Measurements from ENCODE around the gene PLEKHA8.

PLEKHA8 gene

DNA sequence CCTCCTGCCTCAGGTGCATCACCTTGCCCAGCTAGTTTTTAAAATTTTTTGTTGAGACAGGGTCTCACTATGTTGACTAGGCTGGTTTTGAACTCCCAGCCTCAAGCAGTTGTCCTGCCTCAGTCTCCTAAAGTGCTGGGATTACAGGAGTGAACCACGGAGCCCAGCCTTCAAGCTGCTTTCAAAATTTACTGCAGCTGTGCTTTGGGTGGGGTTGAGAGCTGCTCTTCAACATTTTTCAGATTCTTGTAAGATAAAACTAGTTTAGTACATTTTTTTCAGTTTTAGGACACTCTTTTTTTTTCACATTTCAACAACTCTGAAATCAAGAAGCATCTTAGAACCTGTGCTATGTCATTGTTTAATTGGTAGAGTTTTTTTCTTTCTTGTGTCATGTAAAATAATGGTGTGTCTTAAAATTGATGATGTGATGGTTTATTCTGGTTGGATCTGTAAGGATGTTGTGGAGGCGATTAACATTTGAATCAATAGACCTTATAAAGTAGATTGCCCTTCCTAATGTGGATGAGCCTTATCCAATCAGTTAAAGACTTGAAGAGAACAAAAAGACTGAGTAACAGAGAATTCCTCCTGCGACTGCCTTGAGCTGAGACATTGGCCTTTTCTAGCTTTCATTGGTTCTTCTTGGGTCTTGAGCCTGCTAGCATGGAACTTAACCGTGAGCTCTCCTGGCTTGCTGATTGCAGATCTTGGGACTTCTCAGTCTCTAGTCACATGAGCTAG lies 13.5 kb downstream of the PLEKHA8 start:
- Histone ChIP-seq H3K4me3 (ENCODE audit: low read depth, low read length) (no peak overlapping the region), H2AK5ac (ENCODE audit: low read length) (no peak overlapping the region), H3K79me2 (ENCODE audit: control insufficient read depth, insufficient read depth, low read length, poor library complexity) (no peaks in the 10 kb centered on the region), H3K9me3 (ENCODE audit: insufficient read depth, low read depth, low read length) (no peaks in the 10 kb centered on the region), H2BK120ac (ENCODE audit: insufficient read depth, low read length, poor library complexity) (no peak overlapping the region), H3K4ac (ENCODE audit: low read depth, low read length) (no peak overlapping the region), H3K9ac (ENCODE audit: low read length) (no peak overlapping the region), H3K27ac (ENCODE audit: low read depth, low read length) (no peak overlapping the region), H3K18ac (ENCODE audit: low read length) (no peak overlapping the region), H3K27me3 (ENCODE audit: insufficient read depth, low read length) (no peaks in the 10 kb centered on the region), H3K4me1 (ENCODE audit: control insufficient read depth in 1 of 2, insufficient read depth in 2 of 2, low read length in 2 of 2) (peaks cover 3 to 5% of the 10 kb centered on the region in 2 experiments), H2BK5ac (ENCODE audit: low read depth, low read length, poor library complexity) (no peak overlapping the region), H3K36me3 (ENCODE audit: control insufficient read depth in 1 of 2, insufficient read depth in 2 of 2, low read length in 2 of 2) (peaks cover 5 to 11% of the 10 kb centered on the region in 2 experiments), H4K12ac (ENCODE audit: low read depth, low read length) (no peak overlapping the region), H3K23ac (ENCODE audit: low read length) (no peak overlapping the region), H3K79me1 (ENCODE audit: low read length) (no peaks in the 10 kb centered on the region), H4K91ac (ENCODE audit: low read depth, low read length) (no peak overlapping the region), H3K4me2 (ENCODE audit: low read length) (no peak overlapping the region), H4K8ac (ENCODE audit: low read depth, low read length) (no peak overlapping the region), H3K14ac (ENCODE audit: low read length) (no peak overlapping the region), H2AFZ (ENCODE audit: insufficient read depth, low read length, poor library complexity) (no peak overlapping the region), H2BK12ac (ENCODE audit: low read length) (no peak overlapping the region)
- WGBS (ENCODE audit: extremely low coverage, insufficient coverage, insufficient read length): no CpG with 5 or more reads among the region's 4 CpGs
- DNase-seq: peak; percentile 21 to 66

DNA sequence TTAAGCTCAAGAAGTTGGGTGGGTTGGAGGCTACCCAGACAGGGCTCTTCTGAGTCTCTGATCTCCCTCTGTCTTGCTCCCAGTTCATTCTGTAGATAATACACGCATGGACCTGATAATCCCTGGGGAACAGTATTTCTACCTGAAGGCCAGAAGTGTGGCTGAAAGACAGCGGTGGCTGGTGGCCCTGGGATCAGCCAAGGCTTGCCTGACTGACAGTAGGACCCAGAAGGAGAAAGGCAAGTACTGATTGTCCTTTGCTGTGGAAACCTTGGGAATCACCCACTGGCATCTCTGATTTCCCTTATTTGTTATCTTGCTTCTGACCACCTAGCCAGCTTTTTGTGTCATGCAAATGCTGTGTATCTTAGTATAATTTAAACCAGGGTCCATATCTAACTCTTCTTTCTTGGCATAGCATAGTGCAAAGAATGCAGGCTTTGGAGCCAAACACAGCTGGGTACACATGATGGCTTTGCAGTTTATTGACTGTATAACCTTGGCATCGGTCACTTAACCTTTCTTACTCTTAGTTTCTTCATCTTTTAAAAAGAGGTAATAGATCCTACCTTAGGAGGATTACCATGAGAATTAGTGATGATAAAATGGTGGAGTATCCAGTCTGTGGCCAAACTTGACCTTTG lies 18.0 kb downstream of the PLEKHA8 start:
- no peak overlapping the region for H3K27ac ChIP-seq (ENCODE audit: low read depth, low read length)
- H3K27me3 ChIP-seq (ENCODE audit: insufficient read depth, low read length): no peaks in the 10 kb centered on the region
- H4K12ac ChIP-seq (ENCODE audit: low read depth, low read length): no peak overlapping the region
- H2BK12ac ChIP-seq (ENCODE audit: low read length): no peak overlapping the region
- no peak overlapping the region for H3K14ac ChIP-seq (ENCODE audit: low read length)
- H3K9me3 ChIP-seq (ENCODE audit: insufficient read depth, low read depth, low read length): no peaks in the 10 kb centered on the region
- H3K4me3 ChIP-seq (ENCODE audit: low read depth, low read length): no peak overlapping the region
- H3K4me1 ChIP-seq (ENCODE audit: control insufficient read depth in 1 of 2, insufficient read depth in 2 of 2, low read length in 2 of 2): peaks cover 2 to 3% of the 10 kb centered on the region in 2 experiments
- no peak overlapping the region for H3K23ac ChIP-seq (ENCODE audit: low read length)
- no peak overlapping the region for H3K9ac ChIP-seq (ENCODE audit: low read length)
- H4K8ac ChIP-seq (ENCODE audit: low read depth, low read length): no peak overlapping the region
- H3K79me1 ChIP-seq (ENCODE audit: low read length): no peaks in the 10 kb centered on the region
- no peak overlapping the region for H2AK5ac ChIP-seq (ENCODE audit: low read length)
- peaks cover 8 to 20% of the 10 kb centered on the region in 2 experiments for H3K36me3 ChIP-seq (ENCODE audit: control insufficient read depth in 1 of 2, insufficient read depth in 2 of 2, low read length in 2 of 2)
- no CpG with 5 or more reads among the region's 3 CpGs for WGBS (ENCODE audit: extremely low coverage, insufficient coverage, insufficient read length)
- no peak overlapping the region for H3K4ac ChIP-seq (ENCODE audit: low read depth, low read length)
- no peak for DNase-seq
- no peak overlapping the region for H2BK120ac ChIP-seq (ENCODE audit: insufficient read depth, low read length, poor library complexity)
- no peak overlapping the region for H2BK5ac ChIP-seq (ENCODE audit: low read depth, low read length, poor library complexity)
- H2AFZ ChIP-seq (ENCODE audit: insufficient read depth, low read length, poor library complexity): no peak overlapping the region
- no peaks in the 10 kb centered on the region for H3K79me2 ChIP-seq (ENCODE audit: control insufficient read depth, insufficient read depth, low read length, poor library complexity)
- no peak overlapping the region for H3K18ac ChIP-seq (ENCODE audit: low read length)
- H3K4me2 ChIP-seq (ENCODE audit: low read length): no peak overlapping the region
- no peak overlapping the region for H4K91ac ChIP-seq (ENCODE audit: low read depth, low read length)

- no peaks in the 10 kb centered on the region for H3K9me3 ChIP-seq (ENCODE audit: insufficient read depth, low read depth, low read length)
- no peaks in the 10 kb centered on the region for H3K4me1 ChIP-seq (ENCODE audit: control insufficient read depth in 1 of 2, insufficient read depth in 2 of 2, low read length in 2 of 2)
- H3K27ac ChIP-seq (ENCODE audit: low read depth, low read length): no peak overlapping the region
- H3K4ac ChIP-seq (ENCODE audit: low read depth, low read length): no peak overlapping the region
- no peak overlapping the region for H3K18ac ChIP-seq (ENCODE audit: low read length)
- no peak overlapping the region for H4K91ac ChIP-seq (ENCODE audit: low read depth, low read length)
- H3K79me1 ChIP-seq (ENCODE audit: low read length): no peaks in the 10 kb centered on the region
- no peaks in the 10 kb centered on the region for H3K79me2 ChIP-seq (ENCODE audit: control insufficient read depth, insufficient read depth, low read length, poor library complexity)
- H3K36me3 ChIP-seq (ENCODE audit: control insufficient read depth in 1 of 2, insufficient read depth in 2 of 2, low read length in 2 of 2): peaks cover 12 to 23% of the 10 kb centered on the region in 2 experiments
- no peak overlapping the region for H3K4me2 ChIP-seq (ENCODE audit: low read length)
- H3K27me3 ChIP-seq (ENCODE audit: insufficient read depth, low read length): no peaks in the 10 kb centered on the region
- H3K14ac ChIP-seq (ENCODE audit: low read length): no peak overlapping the region
- H2AFZ ChIP-seq (ENCODE audit: insufficient read depth, low read length, poor library complexity): no peak overlapping the region
- H2BK120ac ChIP-seq (ENCODE audit: insufficient read depth, low read length, poor library complexity): no peak overlapping the region
- no peak overlapping the region for H2BK12ac ChIP-seq (ENCODE audit: low read length)
- no peak overlapping the region for H4K12ac ChIP-seq (ENCODE audit: low read depth, low read length)
- no peak for DNase-seq
- no peak overlapping the region for H3K4me3 ChIP-seq (ENCODE audit: low read depth, low read length)
- WGBS (ENCODE audit: extremely low coverage, insufficient coverage, insufficient read length): no CpG with 5 or more reads among the region's 2 CpGs
- no peak overlapping the region for H3K9ac ChIP-seq (ENCODE audit: low read length)
- no peak overlapping the region for H2AK5ac ChIP-seq (ENCODE audit: low read length)
- H3K23ac ChIP-seq (ENCODE audit: low read length): no peak overlapping the region
- H2BK5ac ChIP-seq (ENCODE audit: low read depth, low read length, poor library complexity): no peak overlapping the region
- H4K8ac ChIP-seq (ENCODE audit: low read depth, low read length): no peak overlapping the region
These were observed 18.9 kb downstream of the PLEKHA8 start for GRCh38 chr7:30047124-30047523.

DNA sequence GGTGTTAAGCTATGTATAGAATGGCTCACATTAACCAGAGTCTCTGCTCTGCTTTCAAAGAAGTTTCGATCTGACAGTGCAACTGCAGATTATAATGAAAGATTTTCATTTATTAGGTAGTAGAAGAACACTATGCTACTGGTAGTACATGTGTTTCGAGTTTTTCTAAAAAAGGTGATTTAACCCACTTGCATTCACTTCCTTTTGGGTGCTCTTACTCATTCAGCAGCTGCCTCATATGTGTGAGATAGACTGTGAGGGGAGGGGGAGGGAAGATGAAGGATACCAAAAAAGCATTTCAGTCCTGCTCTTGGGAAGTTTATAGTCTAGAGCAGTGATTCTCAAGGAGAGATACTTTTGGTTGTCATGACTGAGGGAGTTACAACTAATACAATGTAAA lies 20.4 kb downstream of the PLEKHA8 start:
- H3K14ac ChIP-seq (ENCODE audit: low read length): no peak overlapping the region
- DNase-seq: no peak
- no CpG with 5 or more reads among the region's 2 CpGs for WGBS (ENCODE audit: extremely low coverage, insufficient coverage, insufficient read length)
- no peak overlapping the region for H4K12ac ChIP-seq (ENCODE audit: low read depth, low read length)
- H3K27me3 ChIP-seq (ENCODE audit: insufficient read depth, low read length): no peaks in the 10 kb centered on the region
- H3K4me2 ChIP-seq (ENCODE audit: low read length): no peak overlapping the region
- H3K79me2 ChIP-seq (ENCODE audit: control insufficient read depth, insufficient read depth, low read length, poor library complexity): no peaks in the 10 kb centered on the region
- no peak overlapping the region for H3K23ac ChIP-seq (ENCODE audit: low read length)
- H3K9me3 ChIP-seq (ENCODE audit: insufficient read depth, low read depth, low read length): no peaks in the 10 kb centered on the region
- H3K9ac ChIP-seq (ENCODE audit: low read length): no peak overlapping the region
- H2AFZ ChIP-seq (ENCODE audit: insufficient read depth, low read length, poor library complexity): no peak overlapping the region
- no peaks in the 10 kb centered on the region for H3K4me1 ChIP-seq (ENCODE audit: control insufficient read depth in 1 of 2, insufficient read depth in 2 of 2, low read length in 2 of 2)
- H4K91ac ChIP-seq (ENCODE audit: low read depth, low read length): no peak overlapping the region
- peaks cover 13 to 29% of the 10 kb centered on the region in 2 experiments for H3K36me3 ChIP-seq (ENCODE audit: control insufficient read depth in 1 of 2, insufficient read depth in 2 of 2, low read length in 2 of 2)
- H4K8ac ChIP-seq (ENCODE audit: low read depth, low read length): no peak overlapping the region
- H3K18ac ChIP-seq (ENCODE audit: low read length): no peak overlapping the region
- H3K4ac ChIP-seq (ENCODE audit: low read depth, low read length): no peak overlapping the region
- H3K4me3 ChIP-seq (ENCODE audit: low read depth, low read length): no peak overlapping the region
- no peak overlapping the region for H3K27ac ChIP-seq (ENCODE audit: low read depth, low read length)
- no peak overlapping the region for H2AK5ac ChIP-seq (ENCODE audit: low read length)
- no peak overlapping the region for H2BK120ac ChIP-seq (ENCODE audit: insufficient read depth, low read length, poor library complexity)
- no peak overlapping the region for H2BK5ac ChIP-seq (ENCODE audit: low read depth, low read length, poor library complexity)
- H3K79me1 ChIP-seq (ENCODE audit: low read length): no peaks in the 10 kb centered on the region
- no peak overlapping the region for H2BK12ac ChIP-seq (ENCODE audit: low read length)
